HL-60 (cell line): ENCODE data around the gene LIPT2.

ENCODE experiments used
- DNase-seq, 2 experiments: peaks; one replicate each; pipeline ENCODE4 v3.0.0-alpha.2; 2010 to 2020; ENCODE audit warnings: low read depth in 1 of 2, low spot score in 1 of 2
- H3K27ac ChIP-seq: fragments of 250-450 bp; sonication (Bioruptor Pico); replicated peaks from 2 replicates; pipeline ENCODE4 v1.5.1; 2020; ENCODE audit warnings: mild to moderate bottlenecking, moderate library complexity
- H3K27me3 ChIP-seq: fragments of 250-450 bp; sonication (Bioruptor Pico); 2 replicates; pipeline ENCODE4 v1.5.1; 2021; ENCODE audit warnings: mild to moderate bottlenecking, moderate library complexity; ENCODE audit not compliant: insufficient read depth, poor library complexity, severe bottlenecking
- H3K4me3 ChIP-seq: replicated peaks from 2 replicates; pipeline ENCODE4 v1.5.1; 2011; ENCODE audit warnings: mild to moderate bottlenecking, control low read depth, low read length; ENCODE audit not compliant: insufficient read depth
- GABPA ChIP-seq: IDR thresholded peaks from 2 replicates; pipeline ENCODE4 v1.6.1; 2012; ENCODE audit warnings: low read depth
- POLR2AphosphoS5 ChIP-seq: IDR thresholded peaks from 2 replicates; pipeline ENCODE4 v1.6.1; 2012; ENCODE audit warnings: low read depth
- SPI1 ChIP-seq: IDR thresholded peaks from 2 replicates; pipeline ENCODE4 v1.6.1; 2012; ENCODE audit warnings: low read depth, mild to moderate bottlenecking, borderline replicate concordance
- TF ChIP-seq, protein P1 (sequence below): IDR thresholded peaks from 2 replicates; pipeline ENCODE4 v1.6.1; 2012; ENCODE audit warnings: low read depth; ENCODE audit not compliant: insufficient replicate concordance
- TF ChIP-seq, protein P2 (sequence below): IDR thresholded peaks from one replicate; pipeline ENCODE4 v1.5.1; 2011; ENCODE audit warnings: low read length, control low read depth, inconsistent platforms; ENCODE audit not compliant: insufficient read depth

The LIPT2 gene

DNA sequence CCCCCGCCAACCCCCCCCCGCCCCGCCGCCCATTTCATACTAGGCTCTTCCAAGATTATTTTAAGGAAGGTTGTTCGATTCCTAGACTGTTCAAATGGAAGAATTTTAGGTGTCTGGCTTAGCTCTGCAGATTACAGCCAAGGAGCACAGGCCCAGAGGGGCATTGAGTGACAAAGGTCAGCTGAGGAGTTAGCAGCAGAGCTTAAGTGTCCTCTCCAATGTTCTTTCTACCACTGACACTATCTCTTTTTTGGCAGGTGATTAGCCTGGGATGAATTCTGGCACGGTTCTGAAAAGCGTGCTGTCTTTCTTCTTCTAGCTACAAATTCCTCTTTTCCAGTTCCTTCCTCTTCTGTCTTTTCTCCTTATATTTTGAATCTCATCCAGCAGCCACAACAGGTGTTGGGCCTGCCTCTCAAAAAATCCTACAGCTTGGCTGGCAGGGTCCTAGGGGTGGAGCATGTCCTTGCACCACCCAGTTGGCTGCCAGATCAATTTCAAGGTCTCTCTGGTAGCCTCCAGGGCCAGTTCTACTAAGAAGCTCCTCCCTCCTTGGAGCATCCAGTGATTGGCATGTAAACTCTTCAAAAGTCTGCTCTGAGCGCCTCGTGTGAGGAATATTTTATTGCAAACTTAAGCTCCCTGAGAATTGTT lies 49.2 kb downstream of the LIPT2 start:
- H3K27ac ChIP-seq = no peak overlapping the region
- DNase-seq = no peak
- H3K27me3 ChIP-seq = no peaks in the 10 kb centered on the region
- TF ChIP-seq POLR2AphosphoS5 = no peak
- no peak for TF ChIP-seq SPI1
- no peak for TF ChIP-seq GABPA
- TF ChIP-seq, protein P1, sequence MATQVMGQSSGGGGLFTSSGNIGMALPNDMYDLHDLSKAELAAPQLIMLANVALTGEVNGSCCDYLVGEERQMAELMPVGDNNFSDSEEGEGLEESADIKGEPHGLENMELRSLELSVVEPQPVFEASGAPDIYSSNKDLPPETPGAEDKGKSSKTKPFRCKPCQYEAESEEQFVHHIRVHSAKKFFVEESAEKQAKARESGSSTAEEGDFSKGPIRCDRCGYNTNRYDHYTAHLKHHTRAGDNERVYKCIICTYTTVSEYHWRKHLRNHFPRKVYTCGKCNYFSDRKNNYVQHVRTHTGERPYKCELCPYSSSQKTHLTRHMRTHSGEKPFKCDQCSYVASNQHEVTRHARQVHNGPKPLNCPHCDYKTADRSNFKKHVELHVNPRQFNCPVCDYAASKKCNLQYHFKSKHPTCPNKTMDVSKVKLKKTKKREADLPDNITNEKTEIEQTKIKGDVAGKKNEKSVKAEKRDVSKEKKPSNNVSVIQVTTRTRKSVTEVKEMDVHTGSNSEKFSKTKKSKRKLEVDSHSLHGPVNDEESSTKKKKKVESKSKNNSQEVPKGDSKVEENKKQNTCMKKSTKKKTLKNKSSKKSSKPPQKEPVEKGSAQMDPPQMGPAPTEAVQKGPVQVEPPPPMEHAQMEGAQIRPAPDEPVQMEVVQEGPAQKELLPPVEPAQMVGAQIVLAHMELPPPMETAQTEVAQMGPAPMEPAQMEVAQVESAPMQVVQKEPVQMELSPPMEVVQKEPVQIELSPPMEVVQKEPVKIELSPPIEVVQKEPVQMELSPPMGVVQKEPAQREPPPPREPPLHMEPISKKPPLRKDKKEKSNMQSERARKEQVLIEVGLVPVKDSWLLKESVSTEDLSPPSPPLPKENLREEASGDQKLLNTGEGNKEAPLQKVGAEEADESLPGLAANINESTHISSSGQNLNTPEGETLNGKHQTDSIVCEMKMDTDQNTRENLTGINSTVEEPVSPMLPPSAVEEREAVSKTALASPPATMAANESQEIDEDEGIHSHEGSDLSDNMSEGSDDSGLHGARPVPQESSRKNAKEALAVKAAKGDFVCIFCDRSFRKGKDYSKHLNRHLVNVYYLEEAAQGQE = no peak
- TF ChIP-seq, protein P2, sequence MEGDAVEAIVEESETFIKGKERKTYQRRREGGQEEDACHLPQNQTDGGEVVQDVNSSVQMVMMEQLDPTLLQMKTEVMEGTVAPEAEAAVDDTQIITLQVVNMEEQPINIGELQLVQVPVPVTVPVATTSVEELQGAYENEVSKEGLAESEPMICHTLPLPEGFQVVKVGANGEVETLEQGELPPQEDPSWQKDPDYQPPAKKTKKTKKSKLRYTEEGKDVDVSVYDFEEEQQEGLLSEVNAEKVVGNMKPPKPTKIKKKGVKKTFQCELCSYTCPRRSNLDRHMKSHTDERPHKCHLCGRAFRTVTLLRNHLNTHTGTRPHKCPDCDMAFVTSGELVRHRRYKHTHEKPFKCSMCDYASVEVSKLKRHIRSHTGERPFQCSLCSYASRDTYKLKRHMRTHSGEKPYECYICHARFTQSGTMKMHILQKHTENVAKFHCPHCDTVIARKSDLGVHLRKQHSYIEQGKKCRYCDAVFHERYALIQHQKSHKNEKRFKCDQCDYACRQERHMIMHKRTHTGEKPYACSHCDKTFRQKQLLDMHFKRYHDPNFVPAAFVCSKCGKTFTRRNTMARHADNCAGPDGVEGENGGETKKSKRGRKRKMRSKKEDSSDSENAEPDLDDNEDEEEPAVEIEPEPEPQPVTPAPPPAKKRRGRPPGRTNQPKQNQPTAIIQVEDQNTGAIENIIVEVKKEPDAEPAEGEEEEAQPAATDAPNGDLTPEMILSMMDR = no peak
- H3K4me3 ChIP-seq = no peak overlapping the region

DNA sequence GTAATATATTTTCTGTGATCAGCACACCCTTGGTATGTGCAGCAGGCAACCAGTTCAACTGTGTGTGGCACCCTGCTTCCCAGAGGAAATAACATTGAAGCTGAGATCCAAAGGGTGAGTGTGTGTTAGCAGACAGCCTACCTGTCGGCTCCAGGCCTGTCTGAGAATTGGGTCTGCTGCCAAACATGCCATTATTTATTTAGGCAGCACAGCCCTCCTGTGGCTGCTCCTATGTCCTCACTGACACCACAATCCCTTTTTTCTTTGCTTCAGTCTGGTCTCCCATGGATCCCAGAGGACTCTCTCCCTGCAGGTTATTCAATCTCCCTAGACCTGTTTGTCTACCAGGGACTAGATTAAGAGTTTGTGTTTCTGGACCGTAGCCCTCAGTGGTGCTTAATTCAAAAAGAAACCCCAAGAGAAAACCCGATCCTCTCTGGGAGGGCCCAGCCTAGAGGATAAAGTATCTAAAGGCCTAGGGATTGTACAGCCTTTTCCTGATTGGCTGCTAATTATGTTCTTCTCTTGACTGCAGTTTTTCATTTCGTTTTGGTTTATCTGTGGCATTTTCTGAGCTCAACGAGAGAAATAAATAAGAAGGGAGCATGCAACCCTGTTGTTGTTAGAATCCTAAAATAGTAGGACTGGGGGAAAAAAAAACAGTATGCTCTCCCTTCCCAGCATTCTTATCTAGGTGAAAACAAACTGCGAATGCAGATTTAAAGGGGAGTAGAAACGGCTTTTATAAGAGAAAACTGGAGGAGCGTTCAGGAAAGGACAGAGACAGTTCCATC lies 50.3 kb downstream of the LIPT2 start:
- Histone ChIP-seq H3K4me3 (no peak overlapping the region), H3K27me3 (no peaks in the 10 kb centered on the region), H3K27ac (no peak overlapping the region)
- TF ChIP-seq, protein P2 = no peak
- TF ChIP-seq SPI1 (no peak), GABPA (no peak), POLR2AphosphoS5 (no peak)
- TF ChIP-seq, protein P1 = no peak
- DNase-seq = no peak

DNA sequence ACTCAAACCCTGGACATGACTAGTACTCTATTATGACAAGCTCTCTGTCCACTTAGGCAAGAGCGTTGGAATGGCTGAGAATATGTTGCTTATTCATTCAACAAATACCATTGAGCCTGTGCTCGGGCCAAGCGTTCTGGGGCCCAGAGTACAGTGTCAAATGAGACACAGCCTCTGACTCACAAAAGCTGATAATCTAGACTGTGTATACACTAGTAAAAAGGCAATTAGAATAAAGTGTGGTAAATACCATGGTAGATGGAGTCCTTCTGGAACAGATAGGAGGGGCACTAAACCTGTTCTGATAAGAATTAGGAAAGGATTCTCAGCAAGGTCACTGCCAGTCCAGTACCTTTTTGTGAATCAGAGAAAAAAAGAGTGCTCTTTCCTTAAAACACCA lies 50.9 kb downstream of the LIPT2 start:
- Histone ChIP-seq H3K4me3 (no peak overlapping the region), H3K27me3 (no peaks in the 10 kb centered on the region), H3K27ac (no peak overlapping the region)
- TF ChIP-seq, protein P1 = no peak
- TF ChIP-seq, protein P2 = no peak
- TF ChIP-seq SPI1 (no peak), GABPA (no peak), POLR2AphosphoS5 (no peak)
- DNase-seq = no peak
